ENCODE measurements around the gene PRKACG.

PRKACG gene

GRCh38 chr9:69030851-69031645, 17.1 kb upstream of the PRKACG start:
- no peak for TF ChIP-seq CTCF (IDR thresholded peaks at IDR 0.05; ENCODE audit: low read depth, low read length)
- no peak for DNase-seq
- peaks cover 3% of the 10 kb centered on the region; the same call in 1 of the 2 replicates for H3K9me3 ChIP-seq
- no peaks in the 10 kb centered on the region for H3K27me3 ChIP-seq
- no peaks in the 10 kb centered on the region for H3K36me3 ChIP-seq
- H3K4me1 ChIP-seq: no peaks in the 10 kb centered on the region
- H3K4me3 ChIP-seq (ENCODE audit: low read depth, low read length): no peak overlapping the region

- H3K4me1 ChIP-seq: no peaks in the 10 kb centered on the region
- no peak overlapping the region for H3K4me3 ChIP-seq (ENCODE audit: low read depth, low read length)
- H3K27me3 ChIP-seq: no peaks in the 10 kb centered on the region; the same call in 1 of the 2 replicates
- DNase-seq: no peak
- no peaks in the 10 kb centered on the region for H3K36me3 ChIP-seq
- peaks cover 3% of the 10 kb centered on the region; the same call in 1 of the 2 replicates for H3K9me3 ChIP-seq
- TF ChIP-seq CTCF (IDR thresholded peaks at IDR 0.05; ENCODE audit: low read depth, low read length): no peak
Observed at GRCh38 chr9:69029535-69029934, 15.6 kb upstream of the PRKACG start.

GRCh38 chr9:69028754-69029153, 14.8 kb upstream of the PRKACG start:
- peaks cover 3% of the 10 kb centered on the region; the same call in 1 of the 2 replicates for H3K9me3 ChIP-seq
- no peaks in the 10 kb centered on the region for H3K36me3 ChIP-seq
- no peak for TF ChIP-seq CTCF (IDR thresholded peaks at IDR 0.05; ENCODE audit: low read depth, low read length)
- peaks cover 3% of the 10 kb centered on the region; the same call in 1 of the 2 replicates for H3K27me3 ChIP-seq
- H3K4me1 ChIP-seq: no peaks in the 10 kb centered on the region
- no peak for DNase-seq
- no peak overlapping the region for H3K4me3 ChIP-seq (ENCODE audit: low read depth, low read length)

- peak; percentile 93 for TF ChIP-seq CTCF (IDR thresholded peaks at IDR 0.05; ENCODE audit: low read depth, low read length)
- Histone ChIP-seq H3K9me3 (peaks cover 3% of the 10 kb centered on the region; the same call in 1 of the 2 replicates), H3K4me1 (no peaks in the 10 kb centered on the region), H3K4me3 (ENCODE audit: low read depth, low read length) (no peak overlapping the region), H3K36me3 (no peaks in the 10 kb centered on the region), H3K27me3 (peaks cover 6% of the 10 kb centered on the region)
- DNase-seq: peak; percentile 33
Observed at GRCh38 chr9:69027355-69028097, 13.6 kb upstream of the PRKACG start.

- peak overlapping the region; percentile 34 for H3K4me3 ChIP-seq (ENCODE audit: low read depth, low read length)
- H3K27me3 ChIP-seq: peaks cover 8% of the 10 kb centered on the region
- TF ChIP-seq CTCF (IDR thresholded peaks at IDR 0.05; ENCODE audit: low read depth, low read length): no peak
- no peaks in the 10 kb centered on the region for H3K9me3 ChIP-seq
- no peaks in the 10 kb centered on the region for H3K36me3 ChIP-seq
- no peaks in the 10 kb centered on the region for H3K4me1 ChIP-seq
- DNase-seq: no peak
Observed at GRCh38 chr9:69023650-69024049, 9.7 kb upstream of the PRKACG start.
